GM19324 (cell line): ENCODE data around the gene EHD3.

ENCODE experiments used
- ATAC-seq: cut with Tn5 transposase; IDR thresholded peaks from one replicate; pipeline ENCODE4 v1.9.1; 2021; ENCODE audit warnings: mild to moderate bottlenecking, moderate library complexity; ENCODE audit not compliant: unreplicated experiment, low FRiP score

Gene EHD3

GRCh38 chr2:31234683-31235503 is 941 bp downstream of the EHD3 start:
- ATAC-seq = no peak

GRCh38 chr2:31235504-31235902 is 1.6 kb downstream of the EHD3 start:
- no peak for ATAC-seq

GRCh38 chr2:31236433-31237205 is 2.7 kb downstream of the EHD3 start:
- ATAC-seq = no peak

- ATAC-seq = no peak
Observed at GRCh38 chr2:31237348-31238017, 3.5 kb downstream of the EHD3 start.

GRCh38 chr2:31238126-31238905 is 4.4 kb downstream of the EHD3 start:
- ATAC-seq = no peak

GRCh38 chr2:31238906-31239592 is 5.1 kb downstream of the EHD3 start:
- no peak for ATAC-seq

- ATAC-seq = no peak
Observed at GRCh38 chr2:31239593-31240177, 5.7 kb downstream of the EHD3 start.

GRCh38 chr2:31240381-31241365 is 6.7 kb downstream of the EHD3 start:
- ATAC-seq = no peak

GRCh38 chr2:31241625-31242270 is 7.8 kb downstream of the EHD3 start:
- no peak for ATAC-seq

- no peak for ATAC-seq
Observed at GRCh38 chr2:31243053-31243452, 9.1 kb downstream of the EHD3 start.

- ATAC-seq = no peak
Observed at GRCh38 chr2:31244101-31244500, 10.1 kb downstream of the EHD3 start.

GRCh38 chr2:31246184-31246852 is 12.4 kb downstream of the EHD3 start:
- no peak for ATAC-seq

- ATAC-seq = no peak
Observed at GRCh38 chr2:31247711-31248110, 13.8 kb downstream of the EHD3 start.

GRCh38 chr2:31248139-31248538 is 14.2 kb downstream of the EHD3 start:
- no peak for ATAC-seq

- ATAC-seq = no peak
Observed at GRCh38 chr2:31249009-31249690, 15.2 kb downstream of the EHD3 start.

GRCh38 chr2:31251018-31251417 is 17.1 kb downstream of the EHD3 start:
- ATAC-seq = no peak

GRCh38 chr2:31251851-31252250 is 17.9 kb downstream of the EHD3 start:
- no peak for ATAC-seq
